LHCN-M2 (cell line): ENCODE data around the gene TXNRD1. TPM values are rescaled to one million over a fixed set of nuclear protein-coding genes. Genes with fewer than 3 reads are reported as not detected.
A peak's percentile ranks its signal among the peaks of the same experiment; 100 is the strongest.

Experiments
- DNase-seq: peaks from one replicate; pipeline ENCODE4 v3.0.0-alpha.2; 2012; ENCODE audit warnings: low read depth
- total RNA-seq: library from RNA; depleted of rRNA; stranded (reverse); fragments of >200 nt; gene quantifications from 2 replicates; pipeline ENCODE4 v1.2.3, GENCODE V29; 2014

The TXNRD1 gene
- total RNA-seq, 1 experiment from 2014 or later: 120 TPM

DNA sequence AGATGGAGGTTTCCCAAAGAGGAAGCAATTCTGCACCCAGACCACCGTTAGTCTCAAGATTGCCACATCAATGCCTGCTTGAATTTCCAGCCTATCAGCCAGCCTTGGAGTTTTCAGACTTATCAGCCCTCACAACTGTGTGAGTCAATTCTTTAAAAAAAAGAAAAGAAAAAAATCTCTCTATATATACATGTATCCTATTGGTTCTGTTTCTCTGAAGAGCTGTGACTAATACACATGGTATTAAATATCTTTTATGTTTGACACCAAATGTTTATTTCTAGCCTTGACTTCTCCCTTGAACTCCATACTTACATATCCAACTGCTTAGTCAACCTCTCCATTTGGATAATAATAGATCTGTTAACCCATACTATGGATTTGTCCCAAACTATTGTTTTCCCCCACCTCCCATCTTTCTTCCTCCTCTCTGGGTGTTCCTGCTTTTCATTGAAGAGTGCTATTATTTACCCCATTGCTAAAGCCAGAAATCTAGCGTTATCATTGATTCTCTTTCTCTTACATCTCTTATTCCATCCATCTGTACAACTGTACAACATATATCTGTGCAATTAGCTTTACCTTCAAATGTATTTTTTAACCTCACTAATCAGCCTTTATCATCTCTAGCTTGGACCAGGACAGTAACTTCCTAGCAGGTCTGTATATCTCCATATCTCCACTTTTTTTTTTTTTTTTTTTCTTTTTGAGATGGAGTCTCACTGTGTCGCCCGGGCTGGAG is 65.3 kb downstream of the TXNRD1 start:
- peak; percentile 90 for DNase-seq

DNA sequence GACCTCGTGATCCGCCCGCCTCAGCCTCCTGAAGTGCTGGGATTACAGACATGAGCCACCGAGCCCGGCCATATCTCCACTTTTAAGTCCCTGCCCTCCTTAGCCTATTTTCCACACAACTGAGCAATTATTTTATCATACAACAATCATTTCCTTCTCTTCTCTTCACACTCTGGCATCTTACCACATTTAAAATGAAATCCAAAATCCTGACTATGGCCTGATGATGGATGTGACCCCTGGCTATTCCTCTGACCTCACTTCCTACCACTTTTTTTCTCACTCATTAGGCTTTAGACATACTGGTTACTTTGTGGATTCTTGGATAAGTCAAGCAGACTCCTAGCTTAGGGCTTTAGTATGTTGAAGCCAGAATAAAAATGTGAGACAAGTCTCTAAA is 66.1 kb downstream of the TXNRD1 start:
- DNase-seq: no peak

DNA sequence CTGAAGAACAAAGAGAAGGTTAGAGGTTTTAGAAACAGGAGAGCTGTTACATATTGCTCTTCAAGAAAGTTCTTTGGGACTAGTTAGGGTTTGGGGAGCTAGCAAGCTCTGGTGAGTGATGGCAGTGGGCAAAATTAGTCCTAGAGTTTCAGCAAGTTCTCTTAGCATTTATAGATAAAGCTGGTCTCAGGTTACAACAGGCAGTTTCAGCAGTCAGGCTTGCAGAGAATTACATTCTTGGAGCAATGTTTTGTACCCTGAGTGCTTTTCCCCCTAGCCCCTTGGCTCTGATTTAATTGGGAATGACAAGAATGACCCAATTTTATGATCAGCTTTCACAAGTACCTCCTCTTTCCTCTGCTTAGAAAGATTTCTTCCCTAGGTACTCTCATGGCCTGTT is 66.5 kb downstream of the TXNRD1 start:
- DNase-seq: no peak

DNA sequence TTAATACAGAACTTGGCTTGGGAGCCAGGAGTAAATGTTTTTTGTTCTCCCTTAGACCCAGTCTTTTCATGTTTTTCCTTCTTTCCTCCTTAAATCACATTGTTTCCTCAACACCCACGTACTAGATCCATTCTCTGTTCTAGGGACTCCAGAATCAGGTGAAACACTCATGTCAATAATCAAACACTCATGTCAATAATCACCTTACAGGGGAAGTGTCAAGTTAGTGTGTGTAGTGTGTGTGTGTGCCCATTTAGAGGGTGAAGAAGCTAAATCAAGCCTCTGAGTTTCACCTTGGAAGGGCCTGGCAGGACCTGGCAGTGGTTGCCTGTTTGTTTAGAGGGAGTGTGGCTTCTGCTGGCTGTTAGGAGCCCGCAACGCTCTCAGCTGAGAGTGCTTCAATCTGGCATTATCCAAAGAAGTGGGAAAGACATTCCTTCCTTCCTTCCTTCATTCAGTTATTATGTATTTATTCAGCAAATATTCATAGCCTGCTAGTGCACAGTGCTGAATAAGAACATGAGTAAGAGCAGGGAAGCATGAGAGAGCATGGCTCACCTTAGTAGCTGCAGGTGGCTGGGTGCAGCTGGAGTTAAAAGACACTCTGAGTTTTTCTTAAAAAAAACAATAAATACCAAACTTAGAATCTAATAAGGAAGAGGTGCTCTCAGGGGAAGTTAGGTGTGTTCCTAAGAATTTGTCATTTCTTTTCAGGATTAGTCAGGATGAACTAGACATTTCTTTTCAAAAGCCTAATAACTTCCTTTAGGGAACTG is 70.3 kb downstream of the TXNRD1 start:
- no peak for DNase-seq

DNA sequence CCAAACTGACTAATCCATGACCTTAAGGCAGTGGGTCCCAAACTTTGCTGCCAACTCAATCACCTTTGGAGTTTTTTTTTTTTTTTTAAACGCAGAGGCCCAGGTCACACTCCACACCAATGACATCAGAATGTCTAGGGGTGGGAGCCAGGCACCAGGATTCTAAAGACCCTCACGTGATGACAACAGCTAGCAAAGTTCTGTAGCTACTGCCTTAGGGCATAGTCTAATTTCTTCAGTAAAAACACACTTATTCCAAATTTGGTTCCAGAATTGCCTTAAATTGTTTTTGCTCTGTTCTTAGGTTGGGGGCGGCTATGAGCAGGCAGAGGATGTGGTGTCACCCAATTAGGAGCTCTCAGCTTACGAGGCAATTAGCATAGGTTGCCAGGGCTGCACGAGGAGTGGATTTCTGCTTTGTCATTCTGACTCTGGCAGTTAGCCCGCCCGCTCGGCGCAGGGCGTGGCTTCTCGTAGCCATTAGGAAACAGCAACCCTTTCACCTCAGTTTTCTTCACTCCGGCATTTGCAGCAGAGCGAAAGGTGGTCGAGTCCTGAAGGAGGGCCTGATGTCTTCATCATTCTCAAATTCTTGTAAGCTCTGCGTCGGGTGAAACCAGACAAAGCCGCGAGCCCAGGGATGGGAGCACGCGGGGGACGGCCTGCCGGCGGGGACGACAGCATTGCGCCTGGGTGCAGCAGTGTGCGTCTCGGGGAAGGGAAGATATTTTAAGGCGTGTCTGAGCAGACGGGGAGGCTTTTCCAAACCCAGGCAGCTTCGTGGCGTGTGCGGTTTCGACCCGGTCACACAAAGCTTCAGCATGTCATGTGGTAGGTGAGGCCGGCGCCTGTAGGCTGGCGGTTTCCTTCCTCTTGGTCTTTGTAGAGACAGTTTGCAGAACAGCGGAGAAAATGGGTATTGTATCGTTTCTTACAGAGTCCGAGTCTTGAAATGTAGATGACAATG is 71.2 kb downstream of the TXNRD1 start:
- peak; percentile 94 for DNase-seq

DNA sequence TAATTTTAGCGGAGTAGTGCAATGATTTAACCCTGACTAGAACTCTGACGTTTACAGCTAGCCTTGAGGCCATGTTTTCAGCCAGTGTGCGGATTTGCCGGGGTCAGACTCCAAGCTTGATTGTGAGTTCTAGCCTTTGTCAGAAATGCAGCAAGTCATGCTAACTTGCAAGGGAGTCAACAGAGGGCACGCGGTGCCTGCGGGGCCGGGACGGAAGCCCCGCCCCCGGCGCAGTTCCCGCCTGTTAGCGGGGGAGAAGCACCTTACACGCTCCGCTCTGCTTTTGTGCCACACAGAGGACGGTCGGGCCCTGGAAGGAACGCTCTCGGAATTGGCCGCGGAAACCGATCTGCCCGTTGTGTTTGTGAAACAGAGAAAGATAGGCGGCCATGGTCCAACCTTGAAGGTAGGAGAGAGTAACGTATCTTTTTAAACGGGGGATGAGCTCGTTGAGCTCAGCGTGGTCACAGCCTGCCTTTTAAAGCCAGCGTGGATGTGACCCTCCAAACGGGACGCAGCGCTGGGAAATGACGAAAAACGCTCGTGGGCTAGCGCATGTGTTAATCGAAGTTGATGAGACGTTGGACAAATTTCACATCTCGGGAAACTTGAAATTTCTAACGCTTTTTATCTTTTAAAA is 73.2 kb downstream of the TXNRD1 start:
- DNase-seq: peak; percentile 81

DNA sequence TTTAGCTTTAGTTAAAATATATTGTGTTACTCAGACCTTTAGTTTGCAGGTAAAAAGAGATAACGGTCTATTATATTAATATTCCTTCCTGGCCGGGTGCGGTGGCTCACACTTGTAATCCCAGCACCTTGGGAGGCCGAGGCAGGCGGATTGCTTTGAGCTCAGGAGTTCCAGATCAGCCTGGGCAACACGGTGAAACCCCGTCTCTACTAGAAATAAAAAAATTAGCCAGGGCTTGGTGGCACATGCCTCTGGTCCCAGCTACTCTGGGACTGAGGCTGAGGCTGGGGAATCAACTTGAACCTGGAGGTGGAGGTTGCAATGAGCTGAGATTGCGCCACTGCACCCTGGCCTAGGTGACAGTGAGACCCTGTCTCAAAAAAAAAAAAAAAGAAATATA is 74.7 kb downstream of the TXNRD1 start:
- no peak for DNase-seq

DNA sequence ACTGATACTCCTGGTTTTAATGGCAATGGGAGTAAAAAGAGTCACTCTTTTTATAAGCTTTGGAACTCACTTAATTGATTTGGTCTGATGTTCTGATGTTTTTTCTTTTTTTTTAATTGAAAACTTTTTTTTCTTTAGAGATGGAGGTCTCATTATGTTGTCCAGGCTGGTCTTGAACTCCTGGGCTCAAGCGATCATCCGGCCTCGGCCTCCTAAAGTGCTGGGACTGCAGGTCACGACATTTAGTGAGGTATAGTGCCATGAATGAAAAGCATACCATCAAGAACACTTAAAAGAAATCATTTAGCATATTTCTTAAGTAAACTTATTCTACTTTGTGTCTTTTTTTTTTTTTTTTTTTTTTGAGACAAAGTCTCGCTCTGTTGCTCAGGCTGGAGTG is 75.3 kb downstream of the TXNRD1 start:
- DNase-seq: no peak

DNA sequence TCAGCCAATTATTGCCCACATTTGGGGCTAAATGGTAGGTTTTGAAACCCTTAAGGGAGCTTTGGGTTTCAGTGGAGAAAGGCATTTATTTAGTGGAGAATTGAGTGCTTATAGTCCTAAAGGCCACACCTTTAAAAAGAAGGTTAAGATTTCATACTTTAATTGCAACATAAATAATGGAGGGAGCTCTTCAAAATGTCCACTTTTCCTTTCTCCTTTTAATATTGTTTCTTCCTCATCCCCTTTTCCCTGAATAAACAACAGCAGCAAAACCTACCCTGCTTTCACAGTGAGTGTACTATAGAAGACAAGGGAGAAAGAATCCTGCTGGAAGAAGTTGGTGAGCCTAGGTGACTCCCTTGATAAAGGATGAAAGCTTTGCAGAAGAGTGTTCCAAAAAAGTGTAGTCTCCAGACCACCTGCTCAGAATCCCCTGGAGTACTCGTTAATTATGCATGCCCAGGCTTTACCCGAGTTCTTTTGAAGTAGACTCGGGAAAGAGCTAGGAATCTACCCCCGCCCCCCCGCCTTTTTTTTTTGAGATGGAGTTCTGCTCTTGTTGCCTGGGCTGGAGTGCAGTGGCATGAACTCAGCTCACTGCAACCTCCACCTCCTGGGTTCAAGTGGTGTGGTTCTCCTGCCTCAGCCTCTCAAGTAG is 76.4 kb downstream of the TXNRD1 start:
- no peak for DNase-seq

DNA sequence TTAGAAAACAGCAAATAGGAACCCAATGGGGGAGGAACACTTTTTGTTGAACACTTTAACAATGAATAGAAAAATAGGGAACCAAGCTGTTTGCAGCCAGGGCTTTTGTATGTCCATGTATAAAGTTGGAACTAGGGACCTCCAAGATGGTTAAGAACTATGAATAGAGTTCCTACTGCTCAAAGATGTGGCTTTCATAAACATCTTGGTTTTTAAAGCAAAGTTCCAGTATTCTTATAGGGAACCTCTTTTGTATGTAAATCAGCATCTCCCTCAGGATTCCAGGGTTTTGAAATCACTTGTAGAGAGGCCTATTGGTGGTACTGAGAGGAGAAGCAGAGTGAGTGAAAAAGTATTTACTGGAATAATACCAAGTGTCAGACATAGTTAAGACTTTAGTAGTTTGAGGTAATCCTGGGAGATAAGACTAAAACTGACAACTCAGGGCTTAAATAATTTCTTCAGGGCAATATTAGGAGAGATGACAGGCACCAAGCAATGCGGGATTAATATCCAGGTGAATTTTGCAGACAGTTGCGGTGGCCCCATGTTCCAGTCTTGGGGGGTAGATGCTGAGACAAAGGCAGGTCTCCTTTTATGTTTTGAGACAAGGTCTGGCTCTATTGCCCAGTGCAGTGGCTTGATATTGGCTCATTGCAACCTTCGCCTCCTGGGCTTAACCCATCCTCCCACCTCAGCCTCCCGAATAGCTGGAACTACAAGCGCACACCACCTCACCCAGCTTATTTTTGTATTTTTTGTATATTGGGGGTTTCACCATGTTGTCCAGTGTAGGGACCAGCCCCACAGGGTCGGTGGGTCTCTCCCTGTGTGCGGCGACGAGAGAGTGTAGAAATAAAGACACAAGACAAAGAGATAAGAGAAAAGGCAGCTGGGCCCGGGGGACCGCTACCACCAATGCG is 77.6 kb downstream of the TXNRD1 start:
- no peak for DNase-seq

DNA sequence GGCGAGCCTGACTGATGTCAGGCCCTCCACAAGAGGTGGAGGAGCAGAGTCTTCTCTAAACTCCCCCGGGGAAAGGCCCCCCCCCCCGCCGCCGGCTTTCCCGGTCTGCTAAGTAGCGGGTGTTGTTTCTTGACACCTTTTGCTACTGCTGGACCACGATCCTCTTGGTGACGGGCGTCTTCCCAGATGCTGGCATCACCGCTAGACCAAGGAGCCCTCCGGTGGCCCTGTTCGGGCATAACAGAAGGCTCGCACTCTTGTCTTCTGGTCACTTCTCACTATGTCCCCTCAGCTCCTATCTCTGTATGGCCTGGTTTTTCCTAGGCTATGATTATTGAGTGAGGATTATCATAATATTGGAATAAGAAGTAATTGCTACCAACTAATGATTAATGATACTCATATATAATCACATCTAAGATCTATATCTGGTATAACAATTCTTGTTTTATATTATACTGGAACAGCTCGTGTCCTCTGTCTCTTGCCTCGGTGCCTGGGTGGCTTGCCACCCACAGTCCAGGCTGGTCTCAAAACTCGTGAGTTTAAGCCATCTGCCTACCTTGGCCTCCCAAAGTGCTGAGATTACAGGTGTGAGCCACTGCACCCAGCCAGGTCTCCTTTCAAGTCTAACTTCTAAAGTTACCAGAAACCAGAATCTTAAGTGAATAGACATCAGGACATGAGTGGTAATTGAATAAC is 78.7 kb downstream of the TXNRD1 start:
- DNase-seq: peak; percentile 37

DNA sequence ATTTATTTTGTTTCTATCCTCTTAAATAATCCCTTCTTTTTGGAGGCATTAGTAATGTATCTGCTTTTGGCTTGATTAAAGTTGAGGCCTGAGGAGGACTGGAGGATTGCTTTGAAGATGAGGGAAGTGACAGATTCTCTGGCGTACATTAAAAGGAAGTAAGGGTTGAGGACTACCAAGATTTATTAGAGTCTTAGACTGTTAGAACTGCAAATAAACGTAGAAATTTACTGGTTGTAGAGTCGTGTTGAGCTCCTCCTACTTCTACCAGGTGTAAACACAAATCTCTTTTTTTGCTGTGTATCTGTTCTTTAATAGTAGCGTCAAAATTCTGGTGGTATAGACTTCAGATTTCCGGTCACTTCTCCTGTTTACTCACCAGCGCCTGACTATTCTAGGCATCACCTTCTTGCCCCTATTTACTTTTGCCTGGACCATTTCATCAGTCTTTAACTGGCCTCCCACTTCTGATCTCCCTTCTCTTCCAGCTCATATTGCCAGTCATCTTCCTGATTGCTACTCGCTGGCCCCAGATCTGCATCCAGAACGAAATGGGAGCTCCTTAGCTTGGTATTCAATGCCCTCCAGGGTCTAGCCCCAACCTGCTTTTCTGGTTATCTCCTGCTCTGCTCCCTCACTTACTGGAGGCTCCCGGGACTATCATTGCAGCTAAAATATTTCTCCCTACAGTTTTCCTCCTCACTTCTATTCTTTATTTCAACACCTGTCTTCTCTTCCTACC is 79.5 kb downstream of the TXNRD1 start:
- DNase-seq: no peak

DNA sequence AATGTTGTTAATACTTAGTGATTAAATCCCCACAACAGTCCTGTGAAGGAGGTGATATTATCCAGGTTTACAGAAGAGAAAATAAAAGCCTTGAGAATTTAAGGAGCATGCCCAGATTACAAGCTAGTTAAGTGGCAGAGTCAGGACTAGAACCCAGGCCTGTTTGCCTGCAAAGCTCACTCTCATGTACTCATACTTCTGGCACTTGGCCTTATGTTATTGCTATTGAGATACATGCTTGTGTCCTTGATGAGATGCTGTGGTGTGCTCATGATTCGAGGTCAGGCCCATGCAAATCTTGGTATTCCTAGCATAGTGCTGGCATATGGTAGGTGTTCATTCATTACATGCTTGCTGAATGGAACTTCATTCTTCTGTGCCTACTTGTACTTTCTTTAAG is 80.4 kb downstream of the TXNRD1 start:
- DNase-seq: no peak

DNA sequence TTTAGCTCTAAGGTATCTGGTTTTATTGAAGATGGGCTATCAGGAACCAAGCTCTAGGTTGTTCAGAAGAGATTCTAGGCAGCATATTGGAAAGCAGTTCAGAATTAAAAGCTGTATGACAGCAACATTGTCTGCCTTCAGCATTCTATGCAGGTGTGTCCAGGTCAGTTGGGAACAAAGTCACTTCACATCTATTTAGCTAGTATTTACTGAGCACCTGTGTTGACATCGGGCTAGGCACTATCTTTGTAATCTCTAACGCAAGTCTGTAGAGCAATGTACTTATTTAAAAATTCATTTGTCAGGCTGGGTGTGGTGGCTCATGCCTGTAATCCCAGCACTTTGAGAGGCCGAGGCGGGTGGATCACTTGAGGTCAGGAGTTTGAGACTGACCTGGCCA is 81.1 kb downstream of the TXNRD1 start:
- DNase-seq: no peak

DNA sequence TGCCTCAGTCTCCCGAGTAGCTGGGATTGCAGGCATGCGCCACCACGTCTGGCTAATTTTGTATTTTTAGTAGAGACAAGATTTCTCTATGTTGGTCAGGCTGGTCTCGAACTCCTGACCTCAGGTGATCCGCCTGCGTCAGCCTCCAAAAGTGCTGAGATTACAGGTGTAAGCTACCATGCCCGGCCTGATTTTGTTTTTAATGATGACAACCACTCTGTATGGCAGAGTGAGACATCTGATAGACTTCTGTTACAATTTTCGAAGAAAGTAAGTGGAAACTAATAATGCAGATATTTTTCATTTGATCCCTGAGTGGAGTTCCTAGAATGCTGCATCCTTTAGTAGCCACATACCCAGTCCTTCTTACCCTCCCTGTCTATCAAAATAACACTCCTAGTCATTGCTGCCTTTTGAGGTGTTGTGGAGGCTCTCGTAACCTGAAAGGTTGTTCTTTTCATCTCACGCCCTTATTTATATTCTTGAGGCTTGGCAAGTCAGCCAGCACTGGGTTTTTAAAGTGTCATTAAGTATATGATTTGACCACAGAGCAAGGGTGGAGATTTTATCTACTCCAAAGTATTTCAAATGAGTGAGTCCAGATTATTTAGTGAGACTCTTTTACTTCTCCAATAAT is 82.0 kb downstream of the TXNRD1 start:
- DNase-seq: no peak

DNA sequence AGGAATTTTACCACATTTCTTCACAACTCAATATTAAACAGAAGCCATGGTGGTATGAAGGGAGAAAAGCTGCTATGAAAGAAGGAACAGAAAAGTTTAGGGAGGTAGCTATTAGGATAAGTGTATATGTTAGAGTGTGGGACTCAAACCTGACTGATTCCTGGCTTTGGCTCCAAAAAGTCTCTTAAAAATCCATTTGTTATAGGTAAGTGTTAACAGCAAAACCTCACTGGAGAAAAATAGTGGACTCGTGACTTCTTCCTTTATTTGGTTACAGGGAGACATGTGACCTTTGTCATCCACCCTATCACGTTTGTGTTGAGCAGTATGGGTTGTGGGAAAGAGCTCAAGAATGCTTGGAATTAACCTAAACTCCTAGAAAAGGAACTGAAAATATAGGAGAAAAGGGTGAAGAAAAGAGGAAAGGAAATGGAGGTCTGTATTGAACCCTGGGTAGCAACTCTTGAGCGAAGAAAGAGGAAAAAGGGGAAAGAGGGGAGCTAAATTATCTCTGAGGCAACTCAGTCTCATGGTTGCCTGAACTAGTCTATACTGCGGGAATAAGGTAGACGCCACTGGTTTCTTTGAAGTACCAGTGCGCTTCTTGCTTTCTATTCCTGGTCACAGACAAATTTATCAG is 84.4 kb downstream of the TXNRD1 start:
- DNase-seq: no peak

DNA sequence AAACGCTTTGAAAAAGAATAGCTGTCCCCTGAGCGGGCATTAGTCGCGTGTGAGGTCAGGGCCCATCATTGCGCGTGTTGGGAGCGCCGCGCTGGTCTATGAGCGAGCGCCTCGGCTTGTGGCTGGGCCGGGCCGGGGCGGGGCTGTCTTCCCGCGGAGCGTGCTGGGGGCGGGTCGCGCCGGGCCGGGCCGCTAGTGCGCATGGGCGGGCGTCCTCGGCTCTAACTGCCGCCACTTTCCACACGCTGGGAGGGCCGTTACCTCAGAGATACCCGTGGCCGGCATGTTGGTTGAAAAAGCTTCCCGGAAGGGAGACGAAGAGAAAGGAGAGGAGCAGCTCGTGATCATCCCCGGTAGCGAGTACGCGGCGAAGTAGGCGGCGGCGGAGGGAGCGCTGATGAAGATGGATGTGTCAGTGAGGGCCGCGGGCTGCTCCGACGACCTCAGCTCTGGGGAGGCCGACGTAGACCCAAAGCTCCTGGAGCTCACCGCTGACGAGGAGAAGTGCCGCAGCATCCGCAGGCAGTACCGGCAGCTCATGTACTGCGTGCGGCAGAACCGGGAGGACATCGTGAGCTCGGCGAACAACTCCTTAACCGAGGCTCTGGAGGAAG is 88.1 kb downstream of the TXNRD1 start, which contains the start of gene EID3:
EID3 (plus strand) TSS at position 202 of the 614 bp plus-strand sequence; CDS start at position 398, 196 bp downstream.
- peak; percentile 66 for DNase-seq
